Endothelial cell (in vitro differentiated cells): ENCODE results near the gene TUBE1. TPM values are rescaled to one million over a fixed set of nuclear protein-coding genes. Genes with fewer than 3 reads are reported as not detected.

ENCODE experiments used
- DNase-seq: peaks from one replicate; pipeline ENCODE4 v3.0.0; 2021; ENCODE audit warnings: low spot score
- H3K27ac Mint-ChIP-seq: one replicate; pipeline ENCODE4 v1.8.0; 2021; ENCODE audit warnings: mixed read lengths, inconsistent platforms; ENCODE audit not compliant: unreplicated experiment
- H3K27me3 Mint-ChIP-seq: one replicate; pipeline ENCODE4 v1.8.0; 2021; ENCODE audit warnings: mild to moderate bottlenecking, moderate library complexity, mixed read lengths, inconsistent platforms; ENCODE audit not compliant: unreplicated experiment
- H3K36me3 Mint-ChIP-seq: one replicate; pipeline ENCODE4 v1.8.0; 2021; ENCODE audit warnings: mild to moderate bottlenecking, low read depth, mixed read lengths, inconsistent platforms; ENCODE audit not compliant: unreplicated experiment
- H3K4me1 Mint-ChIP-seq: one replicate; pipeline ENCODE4 v1.8.0; 2021; ENCODE audit warnings: mild to moderate bottlenecking, mixed read lengths, inconsistent platforms; ENCODE audit not compliant: unreplicated experiment
- H3K4me3 Mint-ChIP-seq: one replicate; pipeline ENCODE4 v1.8.0; 2021; ENCODE audit warnings: mild to moderate bottlenecking, mixed read lengths, inconsistent platforms; ENCODE audit not compliant: unreplicated experiment
- H3K9me3 Mint-ChIP-seq: one replicate; pipeline ENCODE4 v1.8.0; 2021; ENCODE audit warnings: mixed read lengths, inconsistent platforms; ENCODE audit not compliant: unreplicated experiment
- CTCF ChIP-seq: fragments of 200-600 bp; sonication (generic); IDR thresholded peaks from one replicate; pipeline ENCODE4 v1.5.0; 2021; ENCODE audit warnings: antibody characterized with exemption; ENCODE audit not compliant: unreplicated experiment
- total RNA-seq: library from RNA; stranded (reverse); fragmentation: NEBNext Ultra II Directional; extraction: Animal tissue kit (Norgen Biotek cat#: 25700); gene quantifications from one replicate; pipeline ENCODE4 v1.2.1, GENCODE V29; 2021; ENCODE audit not compliant: unreplicated experiment

The TUBE1 gene
- total RNA-seq, 1 donor from 2014 or later, result 13.7 TPM

DNA sequence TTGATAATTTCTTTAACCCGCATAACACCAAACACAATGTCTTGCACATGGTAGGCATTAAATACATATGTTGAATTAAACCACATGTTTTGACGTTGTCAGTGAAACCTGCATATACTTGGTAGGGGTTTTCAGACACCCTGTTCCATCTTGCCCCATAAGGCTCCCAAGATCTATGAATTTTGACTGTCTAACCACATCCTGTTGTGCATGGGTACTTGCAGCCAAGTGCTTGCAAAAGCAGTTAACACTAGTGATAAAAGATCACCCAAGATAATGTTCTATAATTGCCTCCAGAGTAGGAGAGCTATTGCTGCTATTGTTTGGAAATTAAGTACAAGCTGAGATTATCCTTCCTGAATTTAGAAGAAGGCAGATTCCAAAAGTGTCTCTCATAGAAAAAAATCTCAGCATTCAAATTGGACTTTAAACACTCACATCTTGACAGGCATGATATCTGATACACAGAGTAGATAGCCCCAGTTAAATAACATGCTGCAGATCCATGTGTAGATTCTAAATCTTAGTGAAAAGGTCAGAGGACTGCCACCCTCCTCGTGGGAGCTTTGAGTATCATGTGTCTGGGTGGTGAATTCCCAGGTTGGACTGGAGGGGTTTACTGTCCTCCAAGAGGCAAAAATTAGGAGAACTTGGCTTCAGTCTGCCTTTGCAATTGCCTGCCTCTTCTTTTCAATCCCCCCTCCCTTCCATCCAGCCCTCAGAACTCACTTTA lies 59.2 kb downstream of the TUBE1 start:
- no peak overlapping the region for H3K27ac Mint-ChIP-seq
- H3K36me3 Mint-ChIP-seq, result no peaks in the 10 kb centered on the region
- peaks cover 7% of the 10 kb centered on the region for H3K9me3 Mint-ChIP-seq
- no peak overlapping the region for H3K4me3 Mint-ChIP-seq
- TF ChIP-seq CTCF, result no peak
- no peaks in the 10 kb centered on the region for H3K27me3 Mint-ChIP-seq
- peaks cover 18% of the 10 kb centered on the region for H3K4me1 Mint-ChIP-seq
- no peak for DNase-seq

DNA sequence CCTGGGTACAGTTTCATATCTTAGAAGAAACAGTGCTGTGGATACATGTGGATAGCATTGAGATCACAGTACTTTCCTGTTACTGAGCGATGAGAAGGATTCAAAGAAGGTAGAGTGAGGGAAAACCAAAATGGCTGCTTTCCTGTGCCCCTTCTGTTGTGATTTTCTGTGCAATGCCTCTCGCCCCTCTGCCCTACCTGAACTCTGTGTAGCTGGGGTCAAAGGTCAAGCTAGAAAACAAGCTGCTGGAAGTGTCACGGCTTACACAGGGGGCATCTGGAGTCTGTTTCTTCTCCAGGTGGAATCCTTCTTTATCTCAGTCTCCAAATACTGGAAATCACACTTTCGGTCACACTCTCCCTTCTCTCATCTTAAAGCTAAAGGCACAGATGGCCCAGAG lies 60.3 kb downstream of the TUBE1 start:
- peaks cover 7% of the 10 kb centered on the region for H3K9me3 Mint-ChIP-seq
- no peak overlapping the region for H3K4me3 Mint-ChIP-seq
- no peak for TF ChIP-seq CTCF
- H3K4me1 Mint-ChIP-seq, result peaks cover 18% of the 10 kb centered on the region
- no peak overlapping the region for H3K27ac Mint-ChIP-seq
- DNase-seq, result no peak
- no peaks in the 10 kb centered on the region for H3K27me3 Mint-ChIP-seq
- H3K36me3 Mint-ChIP-seq, result no peaks in the 10 kb centered on the region

DNA sequence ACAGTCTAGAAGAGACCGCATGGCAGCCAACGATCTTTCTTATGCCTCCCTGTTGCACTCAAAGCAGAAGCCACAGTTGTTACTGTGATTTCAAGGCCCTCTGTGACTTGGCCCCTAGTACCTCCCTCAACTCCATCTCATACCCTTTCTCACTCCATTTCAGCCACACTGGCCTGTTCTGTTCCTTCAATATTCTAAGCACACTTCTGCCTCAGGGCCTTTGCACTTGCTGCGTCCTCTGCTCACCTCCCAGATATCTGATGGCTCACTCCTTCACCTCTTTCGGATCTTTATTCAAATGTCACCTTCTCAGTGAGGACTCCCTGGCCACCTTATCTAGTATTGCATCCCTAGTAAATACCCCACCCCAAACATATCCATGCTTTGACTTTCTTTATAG lies 62.8 kb downstream of the TUBE1 start:
- no peak overlapping the region for H3K4me3 Mint-ChIP-seq
- no peaks in the 10 kb centered on the region for H3K27me3 Mint-ChIP-seq
- peaks cover 6% of the 10 kb centered on the region for H3K4me1 Mint-ChIP-seq
- TF ChIP-seq CTCF, result no peak
- peaks cover 7% of the 10 kb centered on the region for H3K9me3 Mint-ChIP-seq
- H3K36me3 Mint-ChIP-seq, result no peaks in the 10 kb centered on the region
- no peak for DNase-seq
- H3K27ac Mint-ChIP-seq, result no peak overlapping the region

- H3K9me3 Mint-ChIP-seq, result peaks cover 7% of the 10 kb centered on the region
Measured at GRCh38 chr6:112022749-112023148, 64.5 kb downstream of the TUBE1 start.

More at GRCh38 chr6:112022749-112023148, 64.5 kb downstream of the TUBE1 start:
- TF ChIP-seq CTCF, result no peak
- no peaks in the 10 kb centered on the region for H3K27me3 Mint-ChIP-seq
- no peaks in the 10 kb centered on the region for H3K36me3 Mint-ChIP-seq
- H3K4me1 Mint-ChIP-seq, result no peaks in the 10 kb centered on the region
- no peak for DNase-seq
- no peak overlapping the region for H3K27ac Mint-ChIP-seq
- H3K4me3 Mint-ChIP-seq, result no peak overlapping the region
